Testis (tissue), 3 donors: ENCODE results near the gene USP51. TPM values are rescaled to one million over a fixed set of nuclear protein-coding genes. Genes with fewer than 3 reads are reported as not detected.
A peak's percentile ranks its signal among the peaks of the same experiment; 100 is the strongest.

ENCODE experiments used
- DNase-seq: peaks from one replicate; pipeline ENCODE4 v3.0.0-alpha.2; 2019
- H3K27ac ChIP-seq, 2 donors: fragments of 200-600 bp; sonication (generic); one replicate each; pipeline ENCODE4 v1.5.1; 2019
- H3K27me3 ChIP-seq: fragments of 200-600 bp; sonication (generic); one replicate; pipeline ENCODE4 v1.5.1; 2019
- H3K36me3 ChIP-seq: fragments of 200-600 bp; sonication (generic); one replicate; pipeline ENCODE4 v1.5.1; 2017; ENCODE audit warnings: low read depth; ENCODE audit errors: missing control alignments
- H3K4me1 ChIP-seq: fragments of 200-600 bp; sonication (generic); one replicate; pipeline ENCODE4 v1.5.1; 2019
- H3K4me3 ChIP-seq, 2 donors: fragments of 200-600 bp; sonication (generic); one replicate each; pipeline ENCODE4 v1.5.1; 2017 to 2019
- H3K9me3 ChIP-seq: fragments of 200-600 bp; sonication (generic); one replicate; pipeline ENCODE4 v1.5.1; 2017
- CTCF ChIP-seq, 3 experiments: fragments of 450-650 bp in 2 of 3; fragments of 200-600 bp in 1 of 3; sonication (generic) in 1 of 3; IDR thresholded peaks; one replicate each; pipeline ENCODE4 v1.5.1; 2016 to 2019; ENCODE audit warnings: antibody characterized with exemption in 3 of 3, mild to moderate bottlenecking in 2 of 3, moderate library complexity in 1 of 3
- POLR2A ChIP-seq: fragments of 450-650 bp; IDR thresholded peaks from one replicate; pipeline ENCODE4 v1.6.1; 2017; ENCODE audit warnings: antibody characterized with exemption, mild to moderate bottlenecking, moderate library complexity
- WGBS, 2 donors: methylation state at CpG; one replicate each; pipeline ENCODE4 v1.1.5; 2018; 5-methylcytosine and 5-hydroxymethylcytosine counted together
- intact Hi-C: fragments of 100-400 bp; cut with DNase I; formaldehyde crosslinking; loops from one replicate; pipeline ENCODE4 v1.15.1; 2023; ENCODE audit warnings: low total_unique reads
- polyA plus RNA-seq: library from polyadenylated mRNA; stranded (reverse); fragments of 350-450 nt; fragmentation: Illumina TruSeq; extraction: RNeasy Lipid Tissue Mini Kit (QIAGEN cat#74804); gene quantifications from one replicate; pipeline ENCODE4 v1.2.3, GENCODE V29; 2014; ENCODE audit warnings: low read depth, low replicate concordance; ENCODE audit not compliant: insufficient read depth
- total RNA-seq, 2 donors: library from RNA; depleted of rRNA; stranded (reverse); fragments of >200 nt; gene quantifications; one replicate each; pipeline ENCODE4 v1.2.3, GENCODE V29; 2016

Gene USP51
- total and polyA plus RNA-seq, 3 donors from 2014 or later = 0.50 to 13.3 (median 9.6) TPM

- no peak for TF ChIP-seq CTCF (IDR thresholded peaks at IDR 0.05)
- TF ChIP-seq POLR2A = no peak
- Histone ChIP-seq H3K9me3 (no peaks in the 10 kb centered on the region), H3K27ac (peak overlapping the region; percentile 94 to 96), H3K36me3 (no peaks in the 10 kb centered on the region), H3K4me1 (no peaks in the 10 kb centered on the region), H3K27me3 (no peaks in the 10 kb centered on the region), H3K4me3 (peak overlapping the region; percentile 61 to 73)
- intact Hi-C loops = no loop called here
- WGBS, 2 donors = 34 to 37% methylated on average over 4 of the region's 4 CpGs
- peak; percentile 14 for DNase-seq
Observed at GRCh38 chrX:55490121-55490520, 473 bp upstream of the USP51 start.

GRCh38 chrX:55488593-55489313, 895 bp downstream of the USP51 start:
- no peaks in the 10 kb centered on the region for H3K27me3 ChIP-seq
- intact Hi-C loops = no loop called here
- no peaks in the 10 kb centered on the region for H3K9me3 ChIP-seq
- peak; percentile 80 for DNase-seq
- peak overlapping the region; percentile 61 to 73 for H3K4me3 ChIP-seq
- H3K27ac ChIP-seq = peak overlapping the region; percentile 94 to 96
- TF ChIP-seq CTCF (IDR thresholded peaks at IDR 0.05) (no peak), POLR2A (no peak)
- 1% methylated on average over 29 of the region's 54 CpGs; no CpG with 5 or more reads in 1 of the 2 donors for WGBS, 2 donors
- H3K4me1 ChIP-seq = no peaks in the 10 kb centered on the region
- no peaks in the 10 kb centered on the region for H3K36me3 ChIP-seq

- intact Hi-C loops = no loop called here
- H3K4me1 ChIP-seq = no peaks in the 10 kb centered on the region
- WGBS, 2 donors = 6 to 27% methylated on average over 4 to 8 of the region's 23 CpGs
- H3K27ac ChIP-seq = peak overlapping the region; percentile 94 to 96
- no peaks in the 10 kb centered on the region for H3K36me3 ChIP-seq
- DNase-seq = no peak
- H3K27me3 ChIP-seq = no peaks in the 10 kb centered on the region
- no peaks in the 10 kb centered on the region for H3K9me3 ChIP-seq
- peak overlapping the region; percentile 61 to 73 for H3K4me3 ChIP-seq
- no peak for TF ChIP-seq CTCF (IDR thresholded peaks at IDR 0.05)
Observed at GRCh38 chrX:55488006-55488592, 1.5 kb downstream of the USP51 start.

- WGBS, 2 donors = 80 to 86% methylated on average over 1 of the region's 2 CpGs
- no peak overlapping the region for H3K4me3 ChIP-seq
- H3K27ac ChIP-seq = no peak overlapping the region
- intact Hi-C loops = no loop called here
- no peaks in the 10 kb centered on the region for H3K4me1 ChIP-seq
- no peak for TF ChIP-seq CTCF (IDR thresholded peaks at IDR 0.05)
- TF ChIP-seq POLR2A = no peak
- H3K9me3 ChIP-seq = no peaks in the 10 kb centered on the region
- no peaks in the 10 kb centered on the region for H3K36me3 ChIP-seq
- peak; percentile 13 for DNase-seq
- H3K27me3 ChIP-seq = no peaks in the 10 kb centered on the region
Observed at GRCh38 chrX:55487143-55487542, 2.5 kb downstream of the USP51 start.

- no peaks in the 10 kb centered on the region for H3K27me3 ChIP-seq
Observed at GRCh38 chrX:55486736-55487135, 2.9 kb downstream of the USP51 start.

More at GRCh38 chrX:55486736-55487135, 2.9 kb downstream of the USP51 start:
- Histone ChIP-seq H3K4me3 (no peak overlapping the region), H3K36me3 (no peaks in the 10 kb centered on the region), H3K9me3 (no peaks in the 10 kb centered on the region), H3K4me1 (no peaks in the 10 kb centered on the region), H3K27ac (no peak overlapping the region)
- DNase-seq = no peak
- TF ChIP-seq CTCF (IDR thresholded peaks at IDR 0.05) (no peak), POLR2A (no peak)
- WGBS, 2 donors = 67 to 100% methylated on average over 1 to 3 of the region's 3 CpGs
- intact Hi-C loops = no loop called here
